ENCODE measurements around the gene APBA1.

- TF ChIP-seq CTCF (IDR thresholded peaks at IDR 0.05) (no peak), EZH2phosphoT487 (IDR thresholded peaks at IDR 0.05) (no peak)
Observed at GRCh38 chr9:69678843-69679538, 6.8 kb upstream of the APBA1 start.

Measured in neural progenitor cell (in vitro differentiated cells).